ENCODE measurements around the gene ARHGAP29.

ARHGAP29 gene

GRCh38 chr1:94269921-94270320 is 32.5 kb upstream of the ARHGAP29 start:
- H3K9me3 ChIP-seq (ENCODE audit: insufficient read depth, low read length, severe bottlenecking), result no peaks in the 10 kb centered on the region
- H3K36me3 ChIP-seq (ENCODE audit: insufficient read depth, low read length), result no peaks in the 10 kb centered on the region
- no peaks in the 10 kb centered on the region for H4K20me1 ChIP-seq (ENCODE audit: insufficient read depth, low read length)
- no peak overlapping the region for H3K4me2 ChIP-seq (ENCODE audit: insufficient read depth, low read length)
- H3K9ac ChIP-seq (ENCODE audit: low read depth, low read length), result no peak overlapping the region
- H3K4me3 ChIP-seq (ENCODE audit: low read depth in 1 of 2, low read length in 2 of 2), result no peak overlapping the region
- H3K27me3 ChIP-seq (ENCODE audit: insufficient read depth, low read length, poor library complexity), result no peaks in the 10 kb centered on the region
- no peak overlapping the region for H2AFZ ChIP-seq (ENCODE audit: low read depth, low read length)
- no peak for TF ChIP-seq EZH2 (IDR thresholded peaks at IDR 0.05; ENCODE audit: borderline replicate concordance, low read depth, low read length, severe bottlenecking)
- TF ChIP-seq CTCF (IDR thresholded peaks at IDR 0.05; ENCODE audit: borderline replicate concordance, extremely low read depth, low read length, poor library complexity, severe bottlenecking), result no peak
- DNase-seq (no peak), ATAC-seq (ENCODE audit: insufficient read depth, low read depth) (no peak)
- no peaks in the 10 kb centered on the region for H3K4me1 ChIP-seq (ENCODE audit: insufficient read depth, low read length)
- H3K79me2 ChIP-seq (ENCODE audit: insufficient read depth, low read length), result no peaks in the 10 kb centered on the region
- H3K27ac ChIP-seq (ENCODE audit: low read length), result no peak overlapping the region

GRCh38 chr1:94265906-94266305 is 28.5 kb upstream of the ARHGAP29 start:
- ATAC-seq (ENCODE audit: insufficient read depth, low read depth) (no peak), DNase-seq (no peak)
- H3K4me1 ChIP-seq (ENCODE audit: insufficient read depth, low read length), result no peaks in the 10 kb centered on the region
- no peak overlapping the region for H3K9ac ChIP-seq (ENCODE audit: low read depth, low read length)
- H3K4me2 ChIP-seq (ENCODE audit: insufficient read depth, low read length), result no peak overlapping the region
- no peaks in the 10 kb centered on the region for H4K20me1 ChIP-seq (ENCODE audit: insufficient read depth, low read length)
- no peaks in the 10 kb centered on the region for H3K36me3 ChIP-seq (ENCODE audit: insufficient read depth, low read length)
- H3K27me3 ChIP-seq (ENCODE audit: insufficient read depth, low read length, poor library complexity), result no peaks in the 10 kb centered on the region
- H3K9me3 ChIP-seq (ENCODE audit: insufficient read depth, low read length, severe bottlenecking), result no peaks in the 10 kb centered on the region
- H2AFZ ChIP-seq (ENCODE audit: low read depth, low read length), result no peak overlapping the region
- no peaks in the 10 kb centered on the region for H3K79me2 ChIP-seq (ENCODE audit: insufficient read depth, low read length)
- TF ChIP-seq EZH2 (IDR thresholded peaks at IDR 0.05; ENCODE audit: borderline replicate concordance, low read depth, low read length, severe bottlenecking), result no peak
- no peak for TF ChIP-seq CTCF (IDR thresholded peaks at IDR 0.05; ENCODE audit: borderline replicate concordance, extremely low read depth, low read length, poor library complexity, severe bottlenecking)
- H3K4me3 ChIP-seq (ENCODE audit: low read depth in 1 of 2, low read length in 2 of 2), result no peak overlapping the region
- no peak overlapping the region for H3K27ac ChIP-seq (ENCODE audit: low read length)

GRCh38 chr1:94265011-94265422 is 27.6 kb upstream of the ARHGAP29 start:
- H3K27me3 ChIP-seq (ENCODE audit: insufficient read depth, low read length, poor library complexity), result no peaks in the 10 kb centered on the region
- no peak overlapping the region for H3K4me3 ChIP-seq (ENCODE audit: low read depth in 1 of 2, low read length in 2 of 2)
- ATAC-seq (ENCODE audit: insufficient read depth, low read depth) (no peak), DNase-seq (no peak)
- H3K9ac ChIP-seq (ENCODE audit: low read depth, low read length), result no peak overlapping the region
- H3K4me2 ChIP-seq (ENCODE audit: insufficient read depth, low read length), result no peak overlapping the region
- no peaks in the 10 kb centered on the region for H3K79me2 ChIP-seq (ENCODE audit: insufficient read depth, low read length)
- TF ChIP-seq EZH2 (IDR thresholded peaks at IDR 0.05; ENCODE audit: borderline replicate concordance, low read depth, low read length, severe bottlenecking) (no peak), CTCF (IDR thresholded peaks at IDR 0.05; ENCODE audit: borderline replicate concordance, extremely low read depth, low read length, poor library complexity, severe bottlenecking) (no peak)
- no peaks in the 10 kb centered on the region for H4K20me1 ChIP-seq (ENCODE audit: insufficient read depth, low read length)
- H3K27ac ChIP-seq (ENCODE audit: low read length), result no peak overlapping the region
- H3K9me3 ChIP-seq (ENCODE audit: insufficient read depth, low read length, severe bottlenecking), result no peaks in the 10 kb centered on the region
- H3K4me1 ChIP-seq (ENCODE audit: insufficient read depth, low read length), result no peaks in the 10 kb centered on the region
- H3K36me3 ChIP-seq (ENCODE audit: insufficient read depth, low read length), result no peaks in the 10 kb centered on the region
- no peak overlapping the region for H2AFZ ChIP-seq (ENCODE audit: low read depth, low read length)

Measured in DND-41 (cell line).